Left lung (tissue), 10 donors: ENCODE measurements around the gene PCNX3. TPM values are rescaled to one million over a fixed set of nuclear protein-coding genes. Genes with fewer than 3 reads are reported as not detected.
"Not testable (repeated sequence)": the region's sequence is repeated elsewhere in the genome, so short reads cannot be mapped to it uniquely, and the experiment has no call there.

Experiments
- ATAC-seq: fragments of 200-7000 bp; cut with Tn5 transposase; one replicate; pipeline ENCODE4 v1.9.1; 2020; ENCODE audit warnings: moderate library complexity
- DNase-seq, 4 donors: peaks; one replicate each; pipeline ENCODE4 v3.0.0-alpha.2; 2013 to 2020
- H3K27ac ChIP-seq, 2 donors: fragments of 200-600 bp; sonication (generic) in 1 of 2; one replicate each; pipeline versions ENCODE4 v1.5.0 to v1.8.0; 2020 to 2021
- H3K27me3 ChIP-seq, 2 donors: fragments of 200-600 bp; sonication (generic) in 1 of 2; one replicate each; pipeline versions ENCODE4 v1.5.0 to v1.8.0; 2020 to 2021
- H3K36me3 ChIP-seq, 2 donors: fragments of 200-600 bp; sonication (generic) in 1 of 2; one replicate each; pipeline versions ENCODE4 v1.5.0 to v1.8.0; 2020 to 2021
- H3K4me1 ChIP-seq, 2 donors: fragments of 200-600 bp; one replicate each; pipeline ENCODE4 v1.8.0; 2021
- H3K4me3 ChIP-seq, 2 donors: fragments of 200-600 bp; sonication (generic) in 1 of 2; one replicate each; pipeline versions ENCODE4 v1.5.0 to v1.8.0; 2020 to 2021; ENCODE audit warnings: mild to moderate bottlenecking in 1 of 2
- H3K9me3 ChIP-seq, 2 donors: fragments of 200-600 bp; sonication (generic) in 1 of 2; one replicate each; pipeline versions ENCODE4 v1.5.0 to v1.8.0; 2020 to 2021
- CTCF ChIP-seq, 2 donors: fragments of 200-600 bp; sonication (generic) in 1 of 2; IDR thresholded peaks; one replicate each; pipeline versions ENCODE4 v1.5.0 to v1.8.0; 2021; ENCODE audit warnings: antibody characterized with exemption in 2 of 2
- intact Hi-C, 2 donors: fragments of 100-400 bp; cut with DNase I; formaldehyde crosslinking; loops; one replicate each; pipeline versions ENCODE4 v1.11.2 to v1.14.2; 2022
- microRNA-seq, 2 donors: library from miRNA; unstranded; fragments of <30 nt; microRNA quantifications; one replicate each; pipeline ENCODE4, GENCODE V29; 2019
- polyA plus RNA-seq, 6 donors: library from polyadenylated mRNA; unstranded; fragments of 120-200 nt; gene quantifications; one replicate each; pipeline ENCODE4 v1.2.1, GENCODE V29; 2013; ENCODE audit not compliant: insufficient read length in 6 of 6
- total RNA-seq, 2 donors: library from RNA; stranded (reverse); fragmentation: NEBNext Ultra II Directional; extraction: Animal tissue kit (Norgen Biotek cat#: 25700); gene quantifications; one replicate each; pipeline ENCODE4 v1.2.1, GENCODE V29; 2021
- donor health status: DM: no; HTN: yes; CAD: no.
- donor health status: DM: no; HTN: no; CAD: no.

PCNX3 gene
- total and polyA plus RNA-seq, 8 donors, result 19.9 to 44.5 (median 26.2) TPM

- H3K4me1 ChIP-seq, result no peaks in the 10 kb centered on the region
- no peaks in the 10 kb centered on the region for H3K27me3 ChIP-seq
- no peak overlapping the region for H3K27ac ChIP-seq
- H3K4me3 ChIP-seq, result no peak overlapping the region
- no peaks in the 10 kb centered on the region for H3K36me3 ChIP-seq
- DNase-seq, result no peak
- H3K9me3 ChIP-seq, result no peaks in the 10 kb centered on the region
- no peak for TF ChIP-seq CTCF (IDR thresholded peaks at IDR 0.05)
- no peak for ATAC-seq
- intact Hi-C loops, result no loop called here
Measured at GRCh38 chr11:65672180-65672860, 56.7 kb downstream of the PCNX3 start.

- Histone ChIP-seq H3K4me3 (no peak overlapping the region), H3K36me3 (no peaks in the 10 kb centered on the region), H3K9me3 (no peaks in the 10 kb centered on the region), H3K27ac (no peak overlapping the region), H3K4me1 (no peaks in the 10 kb centered on the region), H3K27me3 (no peaks in the 10 kb centered on the region)
- ATAC-seq (no peak), DNase-seq (no peak)
- intact Hi-C loops, result no loop called here
- no peak for TF ChIP-seq CTCF (IDR thresholded peaks at IDR 0.05)
Measured at GRCh38 chr11:65672982-65673381, 57.4 kb downstream of the PCNX3 start.

GRCh38 chr11:65680192-65680743 is 64.7 kb downstream of the PCNX3 start:
- H3K4me3 ChIP-seq, result no peak overlapping the region
- H3K9me3 ChIP-seq, result no peaks in the 10 kb centered on the region
- intact Hi-C loops, result no loop called here
- TF ChIP-seq CTCF (IDR thresholded peaks at IDR 0.05), result no peak
- no peak overlapping the region for H3K27ac ChIP-seq
- no peaks in the 10 kb centered on the region for H3K27me3 ChIP-seq
- ATAC-seq (no peak), DNase-seq (no peak)
- H3K36me3 ChIP-seq, result no peaks in the 10 kb centered on the region
- no peaks in the 10 kb centered on the region for H3K4me1 ChIP-seq

- intact Hi-C loops, DNase-seq: not testable (repeated sequence)
Measured at GRCh38 chr11:65683480-65683879, 67.9 kb downstream of the PCNX3 start.

GRCh38 chr11:65685981-65686380 is 70.4 kb downstream of the PCNX3 start:
- no peaks in the 10 kb centered on the region for H3K9me3 ChIP-seq
- H3K27ac ChIP-seq, result no peak overlapping the region
- no peak for ATAC-seq
- intact Hi-C loops, result no loop called here
- no peaks in the 10 kb centered on the region for H3K36me3 ChIP-seq
- no peak for TF ChIP-seq CTCF (IDR thresholded peaks at IDR 0.05)
- H3K4me1 ChIP-seq, result no peaks in the 10 kb centered on the region
- DNase-seq, result no peak
- no peak overlapping the region for H3K4me3 ChIP-seq
- H3K27me3 ChIP-seq, result no peaks in the 10 kb centered on the region

More at GRCh38 chr11:65683480-65683879, 67.9 kb downstream of the PCNX3 start:
- not testable (repeated sequence) for H3K36me3 ChIP-seq, H3K9me3 ChIP-seq, H3K4me1 ChIP-seq, ATAC-seq, H3K27ac ChIP-seq, H3K27me3 ChIP-seq, H3K4me3 ChIP-seq

Small RNA genes within 50 kb of the gene (microRNA-seq; reads per million reads assigned to microRNA genes)
- gene MIR4489 (0.14 to 0.17 reads per million in 2 donors), gene MIR4690 (0 to 0.34 reads per million in 2 donors)

Other genes with a start within 250 kb of the PCNX3 start
- 1 to 10 TPM; 8.4 to 9.8 TPM for gene SLC25A45, start 233.1 kb upstream of the PCNX3 start, total RNA-seq
- 10 to 100 TPM; 10.7 to 17.0 (median 12.8) TPM for gene SLC25A45, start 233.1 kb upstream of the PCNX3 start, polyA plus RNA-seq
- 10 to 100 TPM; 31.7 to 31.9 TPM for gene FRMD8, start 229.1 kb upstream of the PCNX3 start, total RNA-seq
- gene FRMD8, start 229.1 kb upstream of the PCNX3 start, polyA plus RNA-seq, result 10 to 100 TPM; 15.8 to 22.2 (median 19.3) TPM
- gene NEAT1, start 193.0 kb upstream of the PCNX3 start, total RNA-seq, result 1,000 to 10,000 TPM; 1,146 to 1,441 TPM
- gene NEAT1, start 193.0 kb upstream of the PCNX3 start, polyA plus RNA-seq, result 100 to 1,000 TPM; 106 to 190 (median 144) TPM
- over 10,000 TPM; 12,400 to 15,875 TPM for gene MALAT1, start 116.7 kb upstream of the PCNX3 start, total RNA-seq
- 100 to 1,000 TPM; 608 to 824 (median 717) TPM for gene MALAT1, start 116.7 kb upstream of the PCNX3 start, polyA plus RNA-seq
- gene SCYL1, start 90.7 kb upstream of the PCNX3 start, total RNA-seq, result 10 to 100 TPM; 81.2 to 82.5 TPM
- 10 to 100 TPM; 51.7 to 71.5 (median 59.4) TPM for gene SCYL1, start 90.7 kb upstream of the PCNX3 start, polyA plus RNA-seq
- 100 to 1,000 TPM in 1 of 2 donors, 10 to 100 TPM in 1; 70.8 to 157 TPM for gene LTBP3, start 57.4 kb upstream of the PCNX3 start, total RNA-seq
- 100 to 1,000 TPM; 235 to 322 (median 257) TPM for gene LTBP3, start 57.4 kb upstream of the PCNX3 start, polyA plus RNA-seq
- 10 to 100 TPM; 21.7 to 32.3 TPM for gene ZNRD2, start 45.3 kb upstream of the PCNX3 start, total RNA-seq
- 10 to 100 TPM; 44.1 to 55.7 (median 54.2) TPM for gene ZNRD2, start 45.3 kb upstream of the PCNX3 start, polyA plus RNA-seq
- 10 to 100 TPM; 47.1 to 57.5 TPM for gene FAM89B, start 43.2 kb upstream of the PCNX3 start, total RNA-seq
- gene FAM89B, start 43.2 kb upstream of the PCNX3 start, polyA plus RNA-seq, result 10 to 100 TPM; 20.7 to 35.7 (median 31.8) TPM
- gene EHBP1L1, start 39.7 kb upstream of the PCNX3 start, total RNA-seq, result 100 to 1,000 TPM in 1 of 2 donors, 10 to 100 TPM in 1; 57.0 to 133 TPM
- 10 to 100 TPM; 28.5 to 39.7 (median 35.4) TPM for gene EHBP1L1, start 39.7 kb upstream of the PCNX3 start, polyA plus RNA-seq
- 1 to 10 TPM in 1 of 2 donors, not detected in 1; 2.0 TPM for gene KCNK7, start 20.0 kb upstream of the PCNX3 start, total RNA-seq
- gene KCNK7, start 20.0 kb upstream of the PCNX3 start, polyA plus RNA-seq, result 1 to 10 TPM in 1 of 6 donors, under 1 TPM in 5; 0.21 to 1.2 (median 0.47) TPM
- 100 to 1,000 TPM in 1 of 2 donors, 10 to 100 TPM in 1; 74.7 to 100 TPM for gene MAP3K11, start 1.6 kb upstream of the PCNX3 start, total RNA-seq
- 10 to 100 TPM; 43.9 to 64.0 (median 56.6) TPM for gene MAP3K11, start 1.6 kb upstream of the PCNX3 start, polyA plus RNA-seq
- gene SIPA1, start 22.3 kb downstream of the PCNX3 start, total RNA-seq, result 100 to 1,000 TPM in 1 of 2 donors, 10 to 100 TPM in 1; 77.3 to 107 TPM
- 10 to 100 TPM; 40.5 to 57.3 (median 46.8) TPM for gene SIPA1, start 22.3 kb downstream of the PCNX3 start, polyA plus RNA-seq
- 10 to 100 TPM; 56.5 to 67.9 TPM for gene RELA, start 47.1 kb downstream of the PCNX3 start, total RNA-seq
- gene RELA, start 47.1 kb downstream of the PCNX3 start, polyA plus RNA-seq, result 10 to 100 TPM; 51.3 to 70.6 (median 58.8) TPM
- gene KAT5, start 96.5 kb downstream of the PCNX3 start, total RNA-seq, result 10 to 100 TPM; 57.0 to 67.1 TPM
- gene KAT5, start 96.5 kb downstream of the PCNX3 start, polyA plus RNA-seq, result 10 to 100 TPM; 58.4 to 69.2 (median 64.5) TPM
- gene RNASEH2C, start 105.0 kb downstream of the PCNX3 start, total RNA-seq, result 10 to 100 TPM; 46.0 to 70.1 TPM
- gene RNASEH2C, start 105.0 kb downstream of the PCNX3 start, polyA plus RNA-seq, result 10 to 100 TPM; 34.7 to 52.5 (median 37.2) TPM
- 10 to 100 TPM; 22.6 to 39.0 TPM for gene AP5B1, start 165.2 kb downstream of the PCNX3 start, total RNA-seq
- gene AP5B1, start 165.2 kb downstream of the PCNX3 start, polyA plus RNA-seq, result 1 to 10 TPM; 2.9 to 4.5 (median 3.5) TPM
- under 1 TPM; 0.37 to 0.41 TPM for gene OVOL1, start 171.3 kb downstream of the PCNX3 start, total RNA-seq
- gene OVOL1, start 171.3 kb downstream of the PCNX3 start, polyA plus RNA-seq, result under 1 TPM; 0.20 to 0.45 (median 0.31) TPM
- 1 to 10 TPM in 1 of 2 donors, under 1 TPM in 1; 0.24 to 1.9 TPM for gene SNX32, start 218.2 kb downstream of the PCNX3 start, total RNA-seq
- gene SNX32, start 218.2 kb downstream of the PCNX3 start, polyA plus RNA-seq, result 1 to 10 TPM; 2.5 to 4.4 (median 3.1) TPM
- gene CFL1, start 242.4 kb downstream of the PCNX3 start, total RNA-seq, result 1,000 to 10,000 TPM in 1 of 2 donors, 100 to 1,000 TPM in 1; 790 to 1,162 TPM
- gene CFL1, start 242.4 kb downstream of the PCNX3 start, polyA plus RNA-seq, result 100 to 1,000 TPM; 599 to 799 (median 752) TPM
- gene MUS81, start 244.7 kb downstream of the PCNX3 start, total RNA-seq, result 10 to 100 TPM; 43.4 to 50.7 TPM
- gene MUS81, start 244.7 kb downstream of the PCNX3 start, polyA plus RNA-seq, result 10 to 100 TPM; 44.7 to 55.0 (median 52.0) TPM